ENCODE results near the gene SRSF2. TPM values are rescaled to one million over a fixed set of nuclear protein-coding genes. Genes with fewer than 3 reads are reported as not detected.

SRSF2 gene
- total and polyA plus RNA-seq, 9 donors, result 126 to 245 (median 166) TPM

- Histone ChIP-seq H3K9me3 (no peaks in the 10 kb centered on the region), H3K27ac (peak overlapping the region; percentile 46 to 71), H3K4me1 (ENCODE audit: insufficient read depth) (peaks cover 28% of the 10 kb centered on the region), H3K36me3 (no peaks in the 10 kb centered on the region), H3K27me3 (no peaks in the 10 kb centered on the region), H3K4me3 (no peak overlapping the region)
- WGBS, 3 donors, result 28 to 29% (median 29%) methylated on average over 26 of the region's 26 CpGs
- peak in 4 of 5 donors; percentile 42 to 72 (median 64) for DNase-seq
- no peak for TF ChIP-seq POLR2A (IDR thresholded peaks at IDR 0.05)
- no peak for TF ChIP-seq EP300 (IDR thresholded peaks at IDR 0.05)
- no peak for TF ChIP-seq CTCF (IDR thresholded peaks at IDR 0.05)
- intact Hi-C loops (cut with DNase I), result loop anchor here in 1 of 4 donors (5.0 to 10.0 kb wide), 2 partner anchors 35 to 163 kb away; no protein-coding TSS in a partner anchor
Observed at GRCh38 chr17:76687298-76688164, 49.6 kb downstream of the SRSF2 start.

- TF ChIP-seq POLR2A (IDR thresholded peaks at IDR 0.05) (no peak), CTCF (IDR thresholded peaks at IDR 0.05) (no peak), EP300 (IDR thresholded peaks at IDR 0.05) (no peak)
- Histone ChIP-seq H3K36me3 (no peaks in the 10 kb centered on the region), H3K4me3 (no peak overlapping the region), H3K27ac (peak overlapping the region in 1 of 2 donors; percentile 71), H3K27me3 (no peaks in the 10 kb centered on the region), H3K4me1 (ENCODE audit: insufficient read depth) (peaks cover 33% of the 10 kb centered on the region), H3K9me3 (no peaks in the 10 kb centered on the region)
- DNase-seq, result peak in 3 of 5 donors; percentile 17 to 51 (median 23)
- 75 to 81% (median 78%) methylated on average over 15 of the region's 15 CpGs for WGBS, 3 donors
- intact Hi-C loops (cut with DNase I), result loop anchor here in 1 of 4 donors (5.0 to 10.0 kb wide), 2 partner anchors 36 to 162 kb away; no protein-coding TSS in a partner anchor
Observed at GRCh38 chr17:76686538-76687297, 50.4 kb downstream of the SRSF2 start.

GRCh38 chr17:76685846-76686245 is 51.3 kb downstream of the SRSF2 start:
- Histone ChIP-seq H3K9me3 (no peaks in the 10 kb centered on the region), H3K27me3 (no peaks in the 10 kb centered on the region), H3K4me1 (ENCODE audit: insufficient read depth) (peaks cover 36% of the 10 kb centered on the region), H3K36me3 (no peaks in the 10 kb centered on the region), H3K4me3 (no peak overlapping the region), H3K27ac (no peak overlapping the region)
- intact Hi-C loops (cut with DNase I), result loop anchor here in 1 of 4 donors (5.0 to 10.0 kb wide), 2 partner anchors 36 to 161 kb away; no protein-coding TSS in a partner anchor
- TF ChIP-seq POLR2A (IDR thresholded peaks at IDR 0.05), result no peak
- TF ChIP-seq CTCF (IDR thresholded peaks at IDR 0.05), result no peak
- TF ChIP-seq EP300 (IDR thresholded peaks at IDR 0.05), result no peak
- peak in 1 of 5 donors; percentile 28 for DNase-seq
- WGBS, 3 donors, result 75 to 86% (median 81%) methylated on average over 8 of the region's 8 CpGs

- WGBS, 3 donors, result 82 to 91% (median 87%) methylated on average over 11 to 12 of the region's 12 CpGs
- no peak overlapping the region for H3K4me3 ChIP-seq
- H3K4me1 ChIP-seq (ENCODE audit: insufficient read depth), result peaks cover 36% of the 10 kb centered on the region
- H3K36me3 ChIP-seq, result no peaks in the 10 kb centered on the region
- H3K27ac ChIP-seq, result no peak overlapping the region
- DNase-seq, result peak in 1 of 5 donors; percentile 25
- no peaks in the 10 kb centered on the region for H3K27me3 ChIP-seq
- intact Hi-C loops (cut with DNase I), result loop anchor here in 1 of 4 donors (5.0 to 10.0 kb wide), 2 partner anchors 37 to 161 kb away; no protein-coding TSS in a partner anchor
- TF ChIP-seq POLR2A (IDR thresholded peaks at IDR 0.05), result no peak
- no peak for TF ChIP-seq CTCF (IDR thresholded peaks at IDR 0.05)
- H3K9me3 ChIP-seq, result no peaks in the 10 kb centered on the region
Observed at GRCh38 chr17:76685366-76685765, 51.8 kb downstream of the SRSF2 start.
